ENCODE measurements around the gene P2RY6. TPM values are rescaled to one million over a fixed set of nuclear protein-coding genes. Genes with fewer than 3 reads are reported as not detected.

The P2RY6 gene
- total RNA-seq, 1 donor from 2014 or later: not detected

- intact Hi-C loops (cut with micrococcal nuclease): no loop called here
These were observed 41.5 kb downstream of the P2RY6 start for GRCh38 chr11:73313652-73314051.

GRCh38 chr11:73314117-73314961 is 42.2 kb downstream of the P2RY6 start:
- intact Hi-C loops (cut with micrococcal nuclease): no loop called here

GRCh38 chr11:73315293-73316020 is 43.3 kb downstream of the P2RY6 start:
- intact Hi-C loops (cut with micrococcal nuclease): no loop called here

- intact Hi-C loops (cut with micrococcal nuclease): no loop called here
These were observed 44.3 kb downstream of the P2RY6 start for GRCh38 chr11:73316422-73316821.

- intact Hi-C loops (cut with micrococcal nuclease): no loop called here
These were observed 45.2 kb downstream of the P2RY6 start for GRCh38 chr11:73317373-73317772.

- intact Hi-C loops (cut with micrococcal nuclease): no loop called here
These were observed 45.7 kb downstream of the P2RY6 start for GRCh38 chr11:73317803-73318202.

GRCh38 chr11:73318501-73319011 is 46.4 kb downstream of the P2RY6 start:
- intact Hi-C loops (cut with micrococcal nuclease): no loop called here

- intact Hi-C loops (cut with micrococcal nuclease): no loop called here
These were observed 48.8 kb downstream of the P2RY6 start for GRCh38 chr11:73320763-73321603.

GRCh38 chr11:73321604-73322381 is 49.7 kb downstream of the P2RY6 start:
- intact Hi-C loops (cut with micrococcal nuclease): no loop called here

- intact Hi-C loops (cut with micrococcal nuclease): no loop called here
These were observed 50.5 kb downstream of the P2RY6 start for GRCh38 chr11:73322382-73323306.

- intact Hi-C loops (cut with micrococcal nuclease): no loop called here
These were observed 51.3 kb downstream of the P2RY6 start for GRCh38 chr11:73323464-73323863.

- intact Hi-C loops (cut with micrococcal nuclease): no loop called here
These were observed 52.0 kb downstream of the P2RY6 start for GRCh38 chr11:73324116-73324515.

- intact Hi-C loops (cut with micrococcal nuclease): no loop called here
These were observed 52.5 kb downstream of the P2RY6 start for GRCh38 chr11:73324665-73325035.

- intact Hi-C loops (cut with micrococcal nuclease): no loop called here
These were observed 53.2 kb downstream of the P2RY6 start for GRCh38 chr11:73325036-73325981.

- intact Hi-C loops (cut with micrococcal nuclease): no loop called here
These were observed 55.0 kb downstream of the P2RY6 start for GRCh38 chr11:73326929-73327811.

- intact Hi-C loops (cut with micrococcal nuclease): no loop called here
These were observed 55.8 kb downstream of the P2RY6 start for GRCh38 chr11:73327812-73328364.

- intact Hi-C loops (cut with micrococcal nuclease): no loop called here
These were observed 58.5 kb downstream of the P2RY6 start for GRCh38 chr11:73330569-73331093.

Data from T-helper 2 cell treated with Interferon-gamma antibody and Interleukin-4, amounts not matched to agents 100 ng/mL and 5 ng/mL, for 36 hours (primary cell).